Retinal pigment epithelial cell (primary cell): ENCODE results near the gene LRP11.

Experiments used
- DNase-seq: peaks from one replicate; pipeline ENCODE4 v3.0.0-alpha.2; 2010; ENCODE audit warnings: low read depth
- H3K4me3 ChIP-seq: 2 replicates; pipeline ENCODE4 v1.5.1; 2011; ENCODE audit warnings: mild to moderate bottlenecking, low read length, control low read depth, moderate library complexity
- CTCF ChIP-seq: conservative IDR thresholded peaks from 2 replicates; pipeline ENCODE4 v1.5.1; 2011; ENCODE audit warnings: low read depth, low read length, control low read depth, inconsistent platforms

The LRP11 gene

GRCh38 chr6:149821492-149821891 lies 42.7 kb downstream of the LRP11 start:
- no peak overlapping the region for H3K4me3 ChIP-seq
- no peak for DNase-seq
- no peak for TF ChIP-seq CTCF

GRCh38 chr6:149820506-149820905 lies 43.7 kb downstream of the LRP11 start:
- no peak overlapping the region for H3K4me3 ChIP-seq
- TF ChIP-seq CTCF = no peak
- no peak for DNase-seq

GRCh38 chr6:149815788-149816187 lies 48.4 kb downstream of the LRP11 start:
- no peak for TF ChIP-seq CTCF
- H3K4me3 ChIP-seq = no peak overlapping the region
- no peak for DNase-seq

GRCh38 chr6:149813351-149813750 lies 50.8 kb downstream of the LRP11 start:
- TF ChIP-seq CTCF = no peak
- H3K4me3 ChIP-seq = no peak overlapping the region
- no peak for DNase-seq

- H3K4me3 ChIP-seq = no peak overlapping the region
- DNase-seq = no peak
- no peak for TF ChIP-seq CTCF
These were observed 54.4 kb downstream of the LRP11 start for GRCh38 chr6:149809798-149810197.

GRCh38 chr6:149806127-149806526 lies 58.0 kb downstream of the LRP11 start:
- DNase-seq = no peak
- no peak for TF ChIP-seq CTCF
- H3K4me3 ChIP-seq = no peak overlapping the region

- TF ChIP-seq CTCF = no peak
- H3K4me3 ChIP-seq = no peak overlapping the region
- DNase-seq = no peak
These were observed 80.6 kb downstream of the LRP11 start for GRCh38 chr6:149783551-149783950.
